ENCODE data around the gene CIAO2A.

Gene CIAO2A

DNA sequence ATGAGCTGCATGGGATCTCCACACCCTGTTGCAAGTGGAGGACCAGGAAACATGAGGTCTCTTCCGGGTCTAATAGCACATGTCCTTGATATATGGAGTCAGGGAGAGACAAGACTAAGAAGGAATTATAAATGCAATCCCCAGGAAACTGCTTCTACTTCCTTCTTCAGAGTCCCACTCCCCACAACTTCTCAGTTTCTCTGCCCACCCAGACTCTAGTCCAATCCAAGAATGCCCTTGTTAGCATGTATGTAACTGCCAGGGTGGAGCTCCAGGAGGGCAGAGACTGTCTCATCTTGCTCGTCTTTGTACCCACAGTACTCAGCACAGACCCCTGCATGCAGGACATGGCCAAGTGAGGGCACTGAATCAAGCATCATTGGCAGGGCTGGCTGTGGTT, 55.7 kb downstream of the CIAO2A start:
- FAIRE-seq = no peak

DNA sequence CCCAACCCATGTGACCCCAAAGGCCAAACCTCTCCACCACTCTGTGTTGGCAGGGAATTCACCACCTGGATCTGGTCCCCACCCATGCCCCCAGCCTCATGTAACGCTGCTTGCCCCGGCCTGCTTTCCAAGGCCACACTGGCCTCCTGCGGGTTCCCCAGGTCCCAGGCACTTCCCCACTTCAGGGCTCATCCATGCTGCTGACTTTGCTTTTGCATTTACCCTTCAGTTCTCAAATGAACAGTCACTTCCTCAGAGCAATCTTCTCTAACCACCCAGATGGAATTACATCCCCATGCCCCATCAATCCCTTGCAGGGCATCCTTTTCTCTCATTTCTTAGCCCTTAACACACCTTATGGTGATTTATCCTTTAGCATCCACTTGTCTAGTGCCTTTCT, 56.5 kb downstream of the CIAO2A start:
- no peak for FAIRE-seq

DNA sequence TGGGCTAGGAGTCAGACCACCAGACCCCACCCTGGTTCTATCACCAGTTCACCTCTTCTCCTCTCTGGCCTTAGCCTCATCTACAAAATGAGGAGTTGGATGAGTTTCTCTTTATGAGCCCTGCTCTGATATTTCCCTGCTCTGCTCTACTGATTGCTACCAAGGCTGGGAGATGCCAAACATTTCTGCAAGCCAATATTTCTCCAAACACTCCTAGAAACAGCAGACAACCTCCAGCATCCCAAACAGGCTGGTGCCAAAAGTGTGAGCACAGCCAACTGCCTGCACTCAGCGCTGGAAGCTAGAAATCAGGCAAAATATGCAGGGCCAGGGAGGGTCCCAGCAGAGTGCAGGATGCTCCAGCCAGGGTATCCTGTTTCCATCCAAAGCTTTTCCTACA, 58.1 kb downstream of the CIAO2A start:
- FAIRE-seq = no peak

DNA sequence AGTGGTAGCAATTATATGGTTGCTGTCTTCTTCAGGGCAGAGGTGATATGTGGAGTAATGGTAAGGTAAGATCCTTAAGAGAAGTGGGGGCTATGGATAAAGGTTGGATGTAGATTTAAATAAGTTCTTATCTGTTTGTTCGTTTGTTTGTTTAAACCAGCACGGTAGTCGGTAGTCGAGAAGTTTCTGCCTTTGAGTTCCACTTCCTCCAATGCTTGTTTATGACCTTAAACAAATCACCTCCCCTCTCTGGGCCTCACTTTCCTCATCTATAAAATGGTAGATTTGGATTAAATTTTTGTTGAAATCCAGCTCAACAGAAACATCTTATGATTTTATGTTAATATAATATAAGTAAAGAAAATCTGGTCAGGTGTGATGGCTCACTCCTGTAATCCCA, 59.1 kb downstream of the CIAO2A start:
- FAIRE-seq = no peak

DNA sequence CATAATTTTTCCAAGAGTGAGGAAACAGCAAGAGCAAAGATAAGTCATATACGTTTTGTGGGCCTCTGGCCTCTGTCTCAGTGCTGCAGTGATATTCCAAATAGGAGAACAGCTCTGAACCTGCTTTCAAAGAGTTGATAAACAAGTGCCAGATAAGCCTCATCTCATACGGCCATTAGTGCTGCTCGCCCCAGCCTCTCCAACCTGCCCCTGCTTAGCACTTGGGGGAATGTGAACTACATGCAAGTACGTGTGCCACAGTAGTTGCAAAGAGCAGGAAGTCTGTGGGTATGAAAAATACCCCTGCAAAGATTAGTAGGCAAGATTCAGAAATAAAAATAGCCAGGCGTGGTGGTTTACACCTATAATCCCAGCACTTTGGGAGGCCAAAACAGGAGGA, 61.3 kb downstream of the CIAO2A start:
- FAIRE-seq = no peak

DNA sequence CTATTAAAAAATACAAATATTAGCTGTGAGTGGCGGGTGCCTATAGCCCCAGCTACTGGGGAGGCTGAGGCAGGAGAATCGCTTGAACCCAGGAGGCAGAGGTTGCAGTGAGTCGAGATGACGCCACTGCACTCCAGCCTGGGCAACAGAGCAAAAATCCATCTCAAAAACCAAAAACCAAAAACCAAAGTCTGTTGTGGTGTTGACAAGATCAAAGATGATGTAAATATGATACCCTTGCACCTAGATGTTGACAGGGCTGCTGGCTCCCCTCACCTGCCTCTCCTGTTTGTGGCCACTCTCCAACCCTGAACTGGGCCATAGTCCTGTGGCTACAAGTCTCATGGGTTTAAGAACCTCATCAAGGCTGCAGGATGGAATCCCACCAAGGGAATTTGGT, 63.5 kb downstream of the CIAO2A start:
- FAIRE-seq = no peak

DNA sequence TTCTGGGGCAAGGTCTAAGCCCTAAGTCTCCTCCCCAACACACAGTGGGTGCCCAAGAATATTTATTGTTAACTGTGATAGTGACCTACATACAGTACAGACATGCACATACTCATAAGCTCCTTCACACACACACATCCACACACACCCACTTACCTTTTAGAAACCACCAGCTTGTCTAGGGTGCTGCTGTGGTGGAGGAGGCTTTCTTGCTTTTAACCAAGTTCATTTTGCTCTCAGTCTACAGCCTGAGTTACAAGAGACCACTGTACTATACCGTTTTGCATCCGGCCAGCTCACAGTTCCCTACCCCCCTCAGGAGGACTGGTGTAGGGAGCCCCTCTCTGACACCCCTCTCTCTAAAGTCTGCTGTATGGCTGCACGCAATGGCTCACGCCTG, 64.0 kb downstream of the CIAO2A start:
- FAIRE-seq = no peak

DNA sequence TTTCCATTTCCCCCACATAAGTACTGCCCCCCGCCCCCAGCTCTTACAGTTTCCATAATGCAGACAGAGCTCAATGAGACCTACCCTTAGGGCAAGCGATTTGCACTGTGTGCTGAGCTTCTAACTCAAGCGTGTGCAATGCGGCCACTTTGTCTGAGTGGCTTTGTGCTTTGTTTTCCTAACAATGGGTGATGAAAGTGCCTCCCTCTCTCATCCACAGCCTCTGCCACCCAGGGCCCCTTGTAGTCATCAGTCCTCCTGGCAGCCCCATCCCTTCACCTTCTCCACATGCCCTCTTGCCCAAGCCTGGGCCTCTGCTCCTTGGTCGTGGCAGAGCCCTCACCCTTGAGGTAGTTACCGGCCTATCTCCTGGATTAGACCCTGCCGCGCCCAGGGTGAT, 64.5 kb downstream of the CIAO2A start:
- FAIRE-seq = no peak

DNA sequence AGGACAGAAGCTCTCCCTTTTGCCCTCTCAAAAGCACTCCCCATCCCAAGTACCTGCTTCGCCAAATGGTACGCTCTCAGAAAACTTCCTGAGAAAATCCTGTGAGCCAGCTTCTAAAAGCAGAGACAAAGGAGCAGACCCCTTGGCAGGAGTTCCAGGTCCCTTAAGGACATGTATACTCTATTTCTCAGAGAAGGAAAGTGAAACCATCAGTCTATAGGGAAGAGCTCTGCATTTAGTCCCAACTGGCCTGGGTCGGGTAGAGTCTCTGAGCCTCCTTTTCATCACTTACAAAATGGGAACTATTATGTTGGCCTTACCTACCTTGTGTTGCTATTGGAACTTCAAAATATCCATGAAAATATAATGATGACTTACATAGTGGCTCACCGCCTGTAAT, 67.0 kb downstream of the CIAO2A start:
- FAIRE-seq = no peak

DNA sequence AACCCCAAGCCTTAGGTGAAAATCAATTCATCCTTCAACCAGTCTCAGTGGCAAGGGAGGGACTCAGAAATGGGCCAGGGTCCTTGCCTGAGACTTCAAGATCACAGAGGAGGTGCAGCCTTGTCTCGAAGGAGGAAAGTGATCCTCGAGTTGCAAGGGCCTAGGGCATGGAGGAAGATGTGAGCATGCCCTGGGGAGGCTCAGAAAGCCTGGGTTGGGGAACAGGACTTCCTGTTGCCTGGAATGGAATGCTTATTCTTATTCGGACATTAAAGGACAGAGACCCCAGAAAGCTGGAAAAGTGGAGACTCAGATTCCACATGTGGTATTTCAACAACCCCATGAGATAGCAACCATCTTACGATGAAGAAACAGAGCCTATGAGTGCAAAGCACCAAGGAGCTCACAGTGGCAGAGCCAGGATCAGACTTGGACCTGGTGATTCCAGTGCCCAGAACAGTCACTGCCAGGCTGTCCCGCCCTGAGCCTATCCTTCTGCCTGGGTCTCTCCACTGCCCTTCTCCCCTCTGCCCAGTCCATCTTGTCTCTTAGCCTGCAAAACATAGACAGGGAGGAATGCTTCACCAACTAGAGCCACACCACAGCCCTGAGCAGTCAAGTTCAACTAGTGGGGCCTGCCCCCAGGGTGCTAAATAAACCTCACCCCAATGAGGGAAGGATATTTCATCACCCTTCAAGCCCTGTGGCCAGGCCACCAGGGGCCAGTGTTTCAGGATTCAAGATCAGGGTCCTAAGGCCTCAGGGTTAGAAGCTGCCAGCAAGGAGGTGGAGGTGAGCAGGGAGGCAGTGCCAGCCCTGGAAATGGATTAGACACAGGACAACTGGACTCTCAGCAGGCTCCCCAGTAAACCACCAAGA, 69.2 kb downstream of the CIAO2A start:
- FAIRE-seq = no peak

DNA sequence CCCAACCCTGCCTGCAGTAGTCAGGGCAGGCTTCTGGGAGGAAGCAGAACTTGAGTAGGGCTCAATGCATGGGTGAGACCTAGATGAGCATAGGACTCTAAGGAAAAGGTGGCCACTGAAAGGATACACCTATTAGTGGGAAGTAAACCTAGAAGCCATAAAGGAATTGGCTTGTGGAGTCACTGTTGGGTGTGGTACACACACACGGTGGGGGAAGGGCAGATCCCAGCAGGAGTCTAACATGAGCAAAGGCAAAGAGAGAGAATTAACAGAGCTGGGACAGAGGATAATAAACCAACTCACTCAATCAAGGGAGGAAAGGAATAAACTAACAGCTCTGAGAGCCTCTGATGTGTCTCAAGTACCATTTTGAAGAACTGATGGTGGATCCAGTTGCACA, 70.4 kb downstream of the CIAO2A start:
- FAIRE-seq = no peak

DNA sequence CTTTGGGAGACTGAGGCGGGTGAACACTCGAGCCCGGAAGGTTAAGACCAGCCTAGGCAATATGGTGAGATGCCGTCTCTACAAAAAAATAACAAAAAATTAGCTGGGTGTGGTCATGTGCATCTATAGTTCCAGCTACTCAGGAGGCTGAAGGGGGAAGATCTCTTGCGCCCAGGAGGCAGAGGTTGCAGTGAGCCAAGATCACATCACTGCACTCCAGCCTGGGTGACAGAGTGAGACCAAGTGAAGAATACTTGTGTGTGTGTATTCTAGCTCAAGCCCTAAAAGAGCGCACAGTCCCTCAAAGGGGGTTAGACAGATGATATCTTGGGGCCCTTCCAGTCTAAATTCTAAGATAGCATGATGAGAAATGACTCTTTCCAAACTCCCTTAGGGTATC, 71.1 kb downstream of the CIAO2A start:
- no peak for FAIRE-seq

Measured in A204.1 (cell line).